Activated CD4-positive, alpha-beta T cell treated with anti-CD3 and anti-CD28 coated beads, Interleukin-2, Interleukin-4, amounts not matched to agents 100 ng/mL and 50 ng/mL, durations not matched to agents 16 hours and 8 hours (primary cell): ENCODE results near the gene TSPEAR.
A peak's percentile ranks its signal among the peaks of the same experiment; 100 is the strongest.

Source experiments
- DNase-seq: peaks from one replicate; pipeline ENCODE4 v3.0.0-alpha.2; 2020; ENCODE audit warnings: low spot score

The TSPEAR gene

GRCh38 chr21:44502171-44502958, 209.0 kb downstream of the TSPEAR start:
- no peak for DNase-seq

- DNase-seq: no peak
These were observed 211.3 kb downstream of the TSPEAR start for GRCh38 chr21:44500111-44500510.

GRCh38 chr21:44499631-44500030, 211.7 kb downstream of the TSPEAR start:
- DNase-seq: no peak

GRCh38 chr21:44499211-44499560, 212.2 kb downstream of the TSPEAR start:
- DNase-seq: no peak

- no peak for DNase-seq
These were observed 212.8 kb downstream of the TSPEAR start for GRCh38 chr21:44498280-44499210.

GRCh38 chr21:44497703-44498126, 213.7 kb downstream of the TSPEAR start:
- DNase-seq: no peak

- no peak for DNase-seq
These were observed 214.5 kb downstream of the TSPEAR start for GRCh38 chr21:44496564-44497550.

GRCh38 chr21:44495611-44496563, 215.5 kb downstream of the TSPEAR start:
- DNase-seq: no peak

- DNase-seq: no peak
These were observed 216.4 kb downstream of the TSPEAR start for GRCh38 chr21:44494956-44495355.

GRCh38 chr21:44494418-44494817, 217.0 kb downstream of the TSPEAR start:
- no peak for DNase-seq

GRCh38 chr21:44492567-44493385, 218.6 kb downstream of the TSPEAR start:
- DNase-seq: no peak

- DNase-seq: no peak
These were observed 220.6 kb downstream of the TSPEAR start for GRCh38 chr21:44490816-44491215.

GRCh38 chr21:44490405-44490804, 221.0 kb downstream of the TSPEAR start:
- no peak for DNase-seq

- DNase-seq: no peak
These were observed 221.4 kb downstream of the TSPEAR start for GRCh38 chr21:44489962-44490361.

- DNase-seq: peak; percentile 42
These were observed 223.5 kb downstream of the TSPEAR start for GRCh38 chr21:44487831-44488230.

- no peak for DNase-seq
These were observed 225.1 kb downstream of the TSPEAR start for GRCh38 chr21:44486302-44486701.

- DNase-seq: no peak
These were observed 225.6 kb downstream of the TSPEAR start for GRCh38 chr21:44485796-44486195.

GRCh38 chr21:44485254-44485793, 226.0 kb downstream of the TSPEAR start:
- DNase-seq: peak; percentile 25

- DNase-seq: no peak
These were observed 226.7 kb downstream of the TSPEAR start for GRCh38 chr21:44484498-44485253.
